ENCODE results near the gene CYP51A1. TPM values are rescaled to one million over a fixed set of nuclear protein-coding genes. Genes with fewer than 3 reads are reported as not detected.
A peak's percentile ranks its signal among the peaks of the same experiment; 100 is the strongest.
"Not testable (repeated sequence)": the region's sequence is repeated elsewhere in the genome, so short reads cannot be mapped to it uniquely, and the experiment has no call there.

CYP51A1 gene
- total RNA-seq, 1 donor = 431 TPM

GRCh38 chr7:92156990-92157389, 22.7 kb upstream of the CYP51A1 start:
- TF ChIP-seq CTCF (IDR thresholded peaks at IDR 0.05; ENCODE audit: insufficient read depth, low read depth, low read length) = no peak
- no peak overlapping the region for H3K4me3 ChIP-seq (ENCODE audit: low read depth, low read length)
- peak; percentile 30 for DNase-seq (ENCODE audit: low read depth)

- no peak for TF ChIP-seq CTCF (IDR thresholded peaks at IDR 0.05; ENCODE audit: insufficient read depth, low read depth, low read length)
- DNase-seq (ENCODE audit: low read depth) = no peak
- no peak overlapping the region for H3K4me3 ChIP-seq (ENCODE audit: low read depth, low read length)
Observed at GRCh38 chr7:92155108-92155739, 20.9 kb upstream of the CYP51A1 start.

GRCh38 chr7:92150450-92151017, 16.3 kb upstream of the CYP51A1 start:
- DNase-seq (ENCODE audit: low read depth) = no peak
- H3K4me3 ChIP-seq (ENCODE audit: low read depth, low read length) = no peak overlapping the region
- TF ChIP-seq CTCF (IDR thresholded peaks at IDR 0.05; ENCODE audit: insufficient read depth, low read depth, low read length) = no peak

- TF ChIP-seq CTCF (IDR thresholded peaks at IDR 0.05; ENCODE audit: insufficient read depth, low read depth, low read length) = no peak
- no peak overlapping the region for H3K4me3 ChIP-seq (ENCODE audit: low read depth, low read length)
- no peak for DNase-seq (ENCODE audit: low read depth)
Observed at GRCh38 chr7:92149736-92150239, 15.5 kb upstream of the CYP51A1 start.

- not testable (repeated sequence) for DNase-seq (ENCODE audit: low read depth); H3K4me3 ChIP-seq (ENCODE audit: low read depth, low read length)
Observed at GRCh38 chr7:92143192-92143880, 9.1 kb upstream of the CYP51A1 start.

GRCh38 chr7:92142791-92143190, 8.5 kb upstream of the CYP51A1 start:
- DNase-seq (ENCODE audit: low read depth); H3K4me3 ChIP-seq (ENCODE audit: low read depth, low read length): not testable (repeated sequence)

GRCh38 chr7:92141161-92141560, 6.9 kb upstream of the CYP51A1 start:
- TF ChIP-seq CTCF (IDR thresholded peaks at IDR 0.05; ENCODE audit: insufficient read depth, low read depth, low read length) = no peak
- no peak for DNase-seq (ENCODE audit: low read depth)
- H3K4me3 ChIP-seq (ENCODE audit: low read depth, low read length) = no peak overlapping the region
